HL-60 (cell line): ENCODE results near the gene MYO5B.

Source experiments
- DNase-seq, 2 experiments: peaks; one replicate each; pipeline ENCODE4 v3.0.0-alpha.2; 2010 to 2020; ENCODE audit warnings: low read depth in 1 of 2, low spot score in 1 of 2
- H3K27ac ChIP-seq: fragments of 250-450 bp; sonication (Bioruptor Pico); replicated peaks from 2 replicates; pipeline ENCODE4 v1.5.1; 2020; ENCODE audit warnings: mild to moderate bottlenecking, moderate library complexity
- H3K27me3 ChIP-seq: fragments of 250-450 bp; sonication (Bioruptor Pico); 2 replicates; pipeline ENCODE4 v1.5.1; 2021; ENCODE audit warnings: mild to moderate bottlenecking, moderate library complexity; ENCODE audit not compliant: insufficient read depth, poor library complexity, severe bottlenecking
- H3K4me3 ChIP-seq: replicated peaks from 2 replicates; pipeline ENCODE4 v1.5.1; 2011; ENCODE audit warnings: mild to moderate bottlenecking, control low read depth, low read length; ENCODE audit not compliant: insufficient read depth
- CTCF ChIP-seq: IDR thresholded peaks from one replicate; pipeline ENCODE4 v1.5.1; 2011; ENCODE audit warnings: low read length, control low read depth, inconsistent platforms; ENCODE audit not compliant: insufficient read depth
- GABPA ChIP-seq: IDR thresholded peaks from 2 replicates; pipeline ENCODE4 v1.6.1; 2012; ENCODE audit warnings: low read depth
- POLR2AphosphoS5 ChIP-seq: IDR thresholded peaks from 2 replicates; pipeline ENCODE4 v1.6.1; 2012; ENCODE audit warnings: low read depth
- REST ChIP-seq: IDR thresholded peaks from 2 replicates; pipeline ENCODE4 v1.6.1; 2012; ENCODE audit warnings: low read depth; ENCODE audit not compliant: insufficient replicate concordance
- SPI1 ChIP-seq: IDR thresholded peaks from 2 replicates; pipeline ENCODE4 v1.6.1; 2012; ENCODE audit warnings: low read depth, mild to moderate bottlenecking, borderline replicate concordance

The MYO5B gene

GRCh38 chr18:49841236-49842217 is 353.4 kb downstream of the MYO5B start:
- no peak overlapping the region for H3K4me3 ChIP-seq
- no peaks in the 10 kb centered on the region for H3K27me3 ChIP-seq
- no peak overlapping the region for H3K27ac ChIP-seq
- DNase-seq, result no peak
- TF ChIP-seq POLR2AphosphoS5 (no peak), REST (no peak), GABPA (no peak), CTCF (no peak), SPI1 (no peak)

- no peak for DNase-seq
- no peak for TF ChIP-seq CTCF
- no peak for TF ChIP-seq POLR2AphosphoS5
- TF ChIP-seq GABPA, result no peak
- no peak for TF ChIP-seq SPI1
- no peak for TF ChIP-seq REST
- Histone ChIP-seq H3K27ac (no peak overlapping the region), H3K27me3 (peaks cover 3% of the 10 kb centered on the region), H3K4me3 (no peak overlapping the region)
Measured at GRCh38 chr18:49839012-49839411, 355.9 kb downstream of the MYO5B start.

GRCh38 chr18:49838381-49838780 is 356.6 kb downstream of the MYO5B start:
- DNase-seq, result no peak
- peaks cover 6% of the 10 kb centered on the region for H3K27me3 ChIP-seq
- no peak overlapping the region for H3K27ac ChIP-seq
- H3K4me3 ChIP-seq, result no peak overlapping the region
- TF ChIP-seq SPI1 (no peak), GABPA (no peak), REST (no peak), CTCF (no peak), POLR2AphosphoS5 (no peak)
